ENCODE results near the gene XYLT1. TPM values are rescaled to one million over a fixed set of nuclear protein-coding genes. Genes with fewer than 3 reads are reported as not detected.

XYLT1 gene
- total and polyA plus RNA-seq, 9 of the 15 experiments (the other 6 are each of a cell fraction or from before 2014, with no cell fraction given), result 0.03 to 0.09 (median 0.08) TPM; not detected in 6

- in situ Hi-C loops (cut with MboI), result no loop called here
- H3K36me3 ChIP-seq (ENCODE audit: control insufficient read depth, insufficient read depth, low read length), result no peaks in the 10 kb centered on the region
- H3K9ac ChIP-seq (ENCODE audit: insufficient read depth in 1 of 2, low read depth in 2 of 2, low read length in 2 of 2), result no peak overlapping the region
- no peaks in the 10 kb centered on the region for H3K4me1 ChIP-seq (replicated peaks in 1 of 2; ENCODE audit: control insufficient read depth in 2 of 2, insufficient read depth in 2 of 2, low read length in 2 of 2)
- no peak for TF ChIP-seq FOXP4 (CRISPR knock-in tag; IDR thresholded peaks at IDR 0.05; ENCODE audit: borderline replicate concordance)
- no peak for TF ChIP-seq CTCF (IDR thresholded peaks at IDR 0.05 in 2 of 3, conservative IDR thresholded peaks at IDR 0.05 in 1 of 3; ENCODE audit: insufficient read depth in 2 of 3, low read depth in 1 of 3, low read length in 3 of 3)
- TF ChIP-seq ZNF75A (CRISPR knock-in tag; IDR thresholded peaks at IDR 0.05), result no peak
- H3K27me3 ChIP-seq (ENCODE audit: control insufficient read depth in 2 of 2, insufficient read depth in 2 of 2, low read length in 2 of 2), result peaks cover 5 to 21% of the 10 kb centered on the region in 2 experiments; a peak in 4 of 5 replicates
- H3K9me1 ChIP-seq (ENCODE audit: control insufficient read depth, insufficient read depth, low read length), result no peaks in the 10 kb centered on the region
- H3K9me3 ChIP-seq (replicated peaks; ENCODE audit: control insufficient read depth, insufficient read depth, low read depth, low read length), result no peaks in the 10 kb centered on the region
- POLR2A ChIA-PET, result interaction anchor here (1.0 kb wide), 1 partner anchor 9 kb away, joined by 3 read pairs; no protein-coding TSS in a partner anchor
- no peak for FAIRE-seq
- CTCF ChIA-PET (ENCODE audit: low intra/inter-chr PET ratio), result no interaction called here
- no peak for DNase-seq (ENCODE audit: extremely low read depth in 1 of 4, low spot score in 3 of 4)
- no peak overlapping the region for H3K4me3 ChIP-seq
- no peak overlapping the region for H2AFZ ChIP-seq (ENCODE audit: low read depth, low read length)
- no peaks in the 10 kb centered on the region for H3K79me2 ChIP-seq (ENCODE audit: control insufficient read depth, insufficient read depth, low read length)
- H4K20me1 ChIP-seq (replicated peaks; ENCODE audit: control insufficient read depth, insufficient read depth, low read length), result no peaks in the 10 kb centered on the region; the same call in 1 of the 2 replicates
- intact Hi-C loops (cut with micrococcal nuclease), result no loop called here
- no peak for ATAC-seq
- H3K4me2 ChIP-seq (ENCODE audit: insufficient read depth, low read length), result no peak overlapping the region
- no peak overlapping the region for H3K27ac ChIP-seq (ENCODE audit: extremely low read depth, low read depth, low read length)
- no TSS peak for BruUV-seq (replicated peaks)
- under 1% methylated on average over 7 of the region's 7 CpGs for WGBS (ENCODE audit: insufficient coverage, low coverage, missing lambda C conversion rate)
Observed at GRCh38 chr16:17379121-17379571, 91.6 kb downstream of the XYLT1 start.

Measured in K562 (cell line).